Embryonic facial prominence (tissue), 1 donor: Measurements from ENCODE around the gene MROH2A.
"Not testable (repeated sequence)": the region's sequence is repeated elsewhere in the genome, so short reads cannot be mapped to it uniquely, and the experiment has no call there.

Experiments
- DNase-seq: peaks from one replicate; pipeline ENCODE4 v3.0.0-alpha.2; 2016; ENCODE audit errors: extremely low spot score

The MROH2A gene

GRCh38 chr2:233853353-233853752 lies 75.2 kb downstream of the MROH2A start:
- DNase-seq: no peak

DNA sequence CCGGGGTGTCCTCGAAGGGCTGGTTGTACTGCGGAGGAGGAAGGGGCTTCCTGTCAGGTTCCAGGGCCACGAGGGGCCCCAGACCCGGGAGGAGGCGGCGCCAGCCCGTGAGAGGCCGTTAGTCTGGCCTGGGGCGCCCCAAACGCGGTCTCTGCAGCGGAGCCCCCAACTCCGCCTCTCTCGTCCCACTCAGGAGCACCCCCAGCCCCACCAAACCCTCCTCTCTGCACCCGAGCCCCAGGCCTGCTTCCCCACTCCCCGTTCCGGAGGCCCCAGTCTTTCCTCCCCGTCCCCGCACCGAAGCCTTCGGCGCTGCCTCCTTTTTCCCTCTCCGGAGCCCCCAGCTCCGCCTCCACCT lies 75.7 kb downstream of the MROH2A start:
- no peak for DNase-seq

GRCh38 chr2:233854241-233854981 lies 76.3 kb downstream of the MROH2A start, which contains the start of gene HJURP:
Gene HJURP, minus strand, starts transcription at chr2:233854535. Its CDS starts 35 bp downstream, at chr2:233854500.
- peak; percentile 94 for DNase-seq

- DNase-seq: no peak
Observed at GRCh38 chr2:233855345-233855744, 77.2 kb downstream of the MROH2A start.

DNA sequence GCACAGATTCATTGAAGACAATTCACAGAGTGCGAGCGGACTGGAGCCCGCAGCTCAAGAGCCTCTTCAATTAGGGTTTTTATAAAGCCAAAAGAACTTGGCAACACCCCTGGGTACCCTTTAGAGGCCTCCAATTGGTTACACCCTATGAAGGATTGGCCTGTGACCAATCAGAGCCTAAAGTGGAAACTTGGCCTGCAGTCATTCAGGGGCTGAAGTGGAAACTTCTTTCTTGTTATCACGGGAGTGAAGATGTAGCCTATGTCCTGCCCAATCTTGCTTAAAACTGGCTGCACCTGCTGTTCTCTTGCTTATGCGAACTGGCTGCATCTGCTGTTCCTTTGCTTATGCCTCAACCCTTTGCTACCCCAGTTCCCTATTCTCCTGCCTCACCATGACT lies 78.1 kb downstream of the MROH2A start:
- no peak for DNase-seq

DNA sequence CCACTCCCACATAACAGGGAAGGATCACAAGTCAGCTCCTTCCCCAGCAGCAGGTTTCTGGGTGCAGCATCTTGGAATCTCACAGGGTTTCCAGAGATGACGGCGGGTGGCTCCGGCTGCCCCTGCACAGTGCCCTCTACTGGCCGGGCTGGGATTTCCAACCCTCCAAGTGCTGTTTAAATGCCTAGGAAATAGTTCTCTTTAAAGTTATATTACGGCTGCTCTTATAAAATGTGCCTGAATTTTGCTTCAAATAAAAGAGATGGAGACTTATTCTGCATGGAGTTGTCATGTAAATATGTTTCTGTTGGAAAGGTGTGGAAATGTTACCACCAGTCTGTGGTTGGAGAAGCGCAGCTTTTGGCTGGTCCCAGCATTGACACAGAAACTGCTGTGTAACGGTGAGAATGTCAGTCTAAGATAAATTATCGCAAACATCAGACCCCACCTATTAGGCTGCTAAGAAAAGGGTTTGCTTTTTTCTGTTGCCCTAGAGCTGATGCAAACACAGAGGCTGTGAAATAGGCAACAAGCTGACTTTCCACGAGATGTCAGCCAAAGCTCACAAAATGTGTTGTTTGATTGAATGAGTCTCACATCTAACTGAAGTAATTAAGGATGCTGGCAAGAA lies 79.5 kb downstream of the MROH2A start:
- DNase-seq: no peak

DNA sequence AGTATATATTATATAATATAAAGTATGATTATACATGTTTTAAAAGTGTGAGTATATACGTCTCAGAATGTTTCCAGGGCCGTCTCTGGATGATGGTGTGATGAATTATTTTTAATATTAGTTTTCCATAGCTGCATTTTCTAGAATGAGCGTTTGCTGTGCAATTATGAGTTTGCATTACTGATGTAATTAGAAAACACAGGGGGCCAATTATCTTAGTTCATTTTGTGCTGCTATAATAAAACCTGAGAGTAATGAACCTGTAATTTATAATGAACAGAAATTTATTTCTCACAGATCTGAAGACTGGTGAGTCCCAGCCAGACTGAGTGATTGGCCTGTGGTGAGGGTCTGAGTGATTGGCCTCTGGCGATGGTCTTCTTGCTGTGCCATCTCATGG lies 80.2 kb downstream of the MROH2A start:
- no peak for DNase-seq

GRCh38 chr2:233862261-233862768 lies 84.2 kb downstream of the MROH2A start:
- DNase-seq: no peak

- DNase-seq: no peak
Observed at GRCh38 chr2:233865838-233866237, 87.7 kb downstream of the MROH2A start.

DNA sequence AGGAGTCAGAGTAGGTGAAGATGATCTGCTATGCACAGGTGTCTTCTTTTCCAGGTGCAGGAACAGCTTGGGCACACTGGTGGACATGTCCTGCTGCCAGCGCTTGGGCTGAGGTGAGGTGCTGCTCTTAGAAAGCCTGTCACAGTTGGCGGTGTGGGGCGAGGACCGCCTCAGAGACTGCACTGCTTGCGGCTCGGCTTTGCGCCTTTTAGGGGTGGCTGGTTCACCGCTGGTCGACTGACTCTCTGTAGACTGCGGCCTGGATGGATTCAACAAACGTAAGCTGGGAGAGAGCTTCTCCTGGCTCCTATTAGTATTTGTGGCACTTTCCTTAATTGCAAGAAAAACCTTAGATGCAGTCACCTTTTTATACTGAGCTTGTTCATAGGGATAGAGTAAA lies 88.3 kb downstream of the MROH2A start:
- DNase-seq: no peak

- DNase-seq: no peak
Observed at GRCh38 chr2:233867993-233868532, 89.9 kb downstream of the MROH2A start, which contains the start of gene MSL3B. Gene MSL3B, minus strand, starts transcription at chr2:233868386.

- no peak for DNase-seq
Observed at GRCh38 chr2:233871432-233871831, 93.3 kb downstream of the MROH2A start.

DNA sequence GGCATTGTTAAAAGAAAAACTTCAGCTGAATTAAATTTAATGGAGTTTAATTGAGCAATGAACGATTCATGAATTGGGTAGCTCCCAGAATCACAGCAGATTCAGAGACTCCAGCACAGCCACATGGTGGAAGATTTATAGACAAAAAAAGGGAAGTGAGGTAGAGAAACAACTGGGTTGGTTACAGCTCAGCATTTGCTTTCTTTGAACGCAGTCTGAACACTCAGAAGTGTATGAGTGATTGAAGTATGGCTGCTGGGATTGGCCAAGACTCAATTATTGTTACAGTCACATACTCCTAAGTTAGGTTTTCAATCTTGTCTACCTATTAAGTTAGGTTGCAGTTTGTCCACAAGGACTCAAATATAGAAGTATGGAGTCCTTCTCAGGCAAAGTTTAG lies 94.0 kb downstream of the MROH2A start:
- DNase-seq: not testable (repeated sequence)

DNA sequence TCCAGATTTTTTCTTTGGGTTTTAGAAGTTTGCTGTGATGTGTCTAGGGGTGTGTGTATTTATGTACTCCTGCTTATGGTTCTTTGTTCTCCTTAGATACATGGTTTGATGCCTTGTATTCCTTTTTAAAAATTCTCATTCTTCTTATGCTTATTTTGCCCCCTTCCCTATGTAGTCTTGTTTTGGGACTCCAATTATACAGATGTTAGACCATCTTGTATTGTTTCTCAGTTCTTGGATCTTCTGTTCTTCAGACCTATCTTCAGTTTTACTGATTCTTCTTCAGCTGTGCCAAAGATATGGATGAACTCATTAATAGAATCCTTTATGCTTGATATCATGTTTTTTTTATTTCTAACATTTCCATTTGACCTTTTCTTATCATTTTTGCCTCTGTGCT lies 104.2 kb downstream of the MROH2A start:
- DNase-seq: no peak
